DMS153 treated with DMSO at 0.1 percent for 48 hours (cell line): ENCODE measurements around the gene NT5DC2.

Experiments
- DNase-seq: peaks from one replicate; lab custom pipeline; 2025; ENCODE audit not compliant: unreplicated experiment; lab: John Stamatoyannopoulos, UW

NT5DC2 gene

DNA sequence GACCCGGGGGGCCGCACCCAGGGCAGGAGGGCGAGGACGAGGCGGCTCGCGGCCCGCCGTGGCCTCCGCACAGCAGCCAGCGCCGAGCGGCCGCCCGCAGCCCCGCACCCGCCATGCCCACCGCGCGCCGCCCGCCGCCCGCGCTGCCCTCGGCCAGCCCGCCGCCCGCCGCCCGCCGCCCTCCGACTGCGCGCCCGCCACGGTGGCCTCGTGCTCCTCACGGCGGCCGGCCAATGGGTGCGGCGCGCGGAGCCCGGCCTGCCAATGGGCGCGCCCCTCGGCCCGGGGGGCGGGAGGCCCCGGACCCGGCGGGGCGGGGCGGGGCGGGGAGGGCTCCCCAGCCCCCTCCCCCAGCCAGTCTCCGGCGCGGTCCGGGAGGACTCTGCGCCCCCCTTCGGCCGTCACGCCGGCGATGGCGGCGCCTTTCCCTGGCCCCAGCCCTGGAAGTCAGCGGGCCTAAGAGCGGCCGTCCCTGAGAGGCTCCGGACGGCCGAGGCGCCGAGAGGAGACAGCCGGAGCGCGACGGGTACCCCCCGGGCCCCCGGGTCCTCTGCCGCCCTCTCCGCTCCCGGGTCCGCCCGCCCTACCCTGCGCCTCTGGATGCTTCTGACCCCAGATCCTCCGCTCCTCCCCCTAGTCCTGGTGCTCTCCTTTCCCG is at the start of gene NT5DC2:
TSS of gene NT5DC2 (minus strand) at position 235 of the 658 bp plus-strand sequence. CDS start at position 115, 120 bp downstream.
- DNase-seq, result peak; percentile 3

DNA sequence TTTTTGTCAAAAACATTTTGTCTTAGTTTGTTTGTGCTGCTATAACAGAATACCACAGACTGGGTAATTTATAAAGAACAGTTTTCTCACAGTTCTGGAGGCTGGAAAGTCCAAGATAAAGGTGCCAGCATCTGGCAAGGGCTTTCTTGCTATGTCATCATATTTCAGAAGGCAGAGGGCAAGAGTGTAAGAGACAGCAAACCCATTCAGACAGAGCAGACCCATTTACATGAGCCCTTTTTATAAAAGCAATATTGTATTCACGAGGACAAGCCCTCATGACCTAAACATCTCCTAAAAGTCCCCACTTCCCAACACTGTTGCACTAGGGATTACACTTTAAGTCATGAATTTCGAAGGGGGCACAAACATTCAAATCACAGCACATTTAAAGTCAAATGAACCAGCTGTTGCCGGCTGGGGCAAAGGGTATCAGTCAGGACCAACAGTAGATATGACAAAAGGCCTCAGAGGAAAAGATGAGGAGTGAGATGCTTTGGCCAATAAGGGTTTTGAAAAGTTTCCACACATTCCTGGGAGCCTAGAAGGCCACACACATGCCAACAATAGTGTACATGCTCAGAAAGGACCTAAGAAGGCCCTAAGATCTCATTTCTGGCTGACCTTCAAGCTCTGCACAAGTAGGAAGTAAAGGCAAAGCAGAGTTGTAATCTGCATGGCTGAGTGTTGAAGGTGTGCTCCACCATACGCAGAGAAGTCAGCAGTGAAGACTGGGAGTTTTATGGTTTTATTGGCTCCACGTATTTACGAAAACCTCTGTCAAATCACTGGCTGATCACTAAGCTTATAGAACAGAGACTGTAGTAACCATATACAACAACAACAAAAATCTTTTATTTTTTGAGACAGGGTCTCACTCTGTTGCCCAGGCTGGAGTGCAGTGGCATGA is 40.7 kb upstream of the NT5DC2 start:
- DNase-seq, result no peak

DNA sequence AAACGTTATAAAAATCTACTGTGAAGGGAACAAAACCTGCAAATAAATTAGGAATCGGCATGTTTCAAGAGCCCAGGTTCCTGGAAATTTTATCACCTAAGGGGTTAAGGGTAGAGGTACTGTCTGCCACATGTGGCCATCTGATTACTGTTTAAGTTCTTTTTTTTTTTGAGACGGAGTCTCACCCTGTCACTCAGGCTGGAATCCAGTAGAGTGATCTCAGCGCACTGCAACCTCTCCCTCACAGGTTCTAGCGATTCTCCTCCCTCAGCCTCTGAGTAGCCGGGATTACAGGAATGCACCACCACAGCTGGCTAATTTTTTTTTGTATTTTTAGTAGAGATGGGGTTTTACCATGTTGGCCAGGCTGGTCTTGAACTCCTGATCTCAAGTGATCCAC is 38.6 kb upstream of the NT5DC2 start:
- DNase-seq, result no peak

DNA sequence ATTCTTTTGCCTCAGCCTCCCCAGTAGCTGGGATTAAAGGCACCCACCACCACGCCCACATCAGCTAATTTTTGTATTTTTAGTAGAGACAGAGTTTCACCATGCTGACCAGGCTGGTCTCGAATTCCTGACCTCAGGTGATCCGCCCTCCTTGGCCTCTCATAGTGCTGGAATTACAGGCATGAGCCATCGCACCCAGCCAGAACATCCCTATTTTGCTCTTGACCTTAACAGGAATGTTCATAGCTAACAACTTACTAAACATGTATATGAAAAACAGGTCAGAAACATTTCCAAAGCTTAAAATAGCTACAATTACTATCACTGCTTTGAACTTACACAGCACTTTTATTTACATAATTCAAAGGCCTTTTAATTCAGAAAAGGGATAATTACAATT is 36.4 kb upstream of the NT5DC2 start:
- DNase-seq, result no peak

DNA sequence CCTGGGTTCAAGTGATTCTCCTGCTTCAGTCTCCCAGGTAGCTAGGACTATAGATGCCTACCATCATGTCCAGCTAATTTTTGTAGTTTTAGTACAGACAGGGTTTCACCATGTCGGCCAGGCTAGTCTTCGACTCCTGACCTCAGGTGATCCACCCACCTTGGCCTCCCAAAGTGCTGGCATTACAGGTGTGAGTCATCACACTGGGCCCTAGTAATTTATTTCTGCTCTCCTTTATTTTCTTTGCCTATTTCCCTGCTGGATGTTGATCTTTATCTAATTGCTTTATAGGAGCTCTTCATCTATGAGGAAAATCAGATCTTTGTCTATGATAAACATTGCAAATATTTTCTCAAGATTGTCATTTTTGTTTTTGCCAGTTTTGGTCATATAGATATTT is 34.4 kb upstream of the NT5DC2 start:
- DNase-seq, result no peak

DNA sequence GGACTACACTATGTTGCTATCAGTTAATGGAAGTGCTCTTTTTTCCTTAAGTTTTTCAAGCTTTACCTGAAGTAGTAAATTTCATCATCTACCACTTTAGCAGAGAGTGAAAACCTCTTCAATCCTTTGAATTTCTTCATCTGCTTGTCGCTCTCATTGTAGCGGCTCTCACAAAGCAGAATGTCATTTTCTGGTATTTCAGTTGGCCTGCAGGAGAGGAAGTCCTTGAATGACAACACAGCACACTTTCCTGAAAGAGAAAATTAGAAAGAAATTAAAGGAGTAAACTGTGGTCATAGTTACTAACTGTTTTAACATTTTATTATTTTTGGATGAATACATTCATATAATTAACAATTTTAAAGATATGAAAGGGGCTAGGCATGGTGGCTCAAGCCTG is 30.3 kb upstream of the NT5DC2 start:
- DNase-seq, result no peak

DNA sequence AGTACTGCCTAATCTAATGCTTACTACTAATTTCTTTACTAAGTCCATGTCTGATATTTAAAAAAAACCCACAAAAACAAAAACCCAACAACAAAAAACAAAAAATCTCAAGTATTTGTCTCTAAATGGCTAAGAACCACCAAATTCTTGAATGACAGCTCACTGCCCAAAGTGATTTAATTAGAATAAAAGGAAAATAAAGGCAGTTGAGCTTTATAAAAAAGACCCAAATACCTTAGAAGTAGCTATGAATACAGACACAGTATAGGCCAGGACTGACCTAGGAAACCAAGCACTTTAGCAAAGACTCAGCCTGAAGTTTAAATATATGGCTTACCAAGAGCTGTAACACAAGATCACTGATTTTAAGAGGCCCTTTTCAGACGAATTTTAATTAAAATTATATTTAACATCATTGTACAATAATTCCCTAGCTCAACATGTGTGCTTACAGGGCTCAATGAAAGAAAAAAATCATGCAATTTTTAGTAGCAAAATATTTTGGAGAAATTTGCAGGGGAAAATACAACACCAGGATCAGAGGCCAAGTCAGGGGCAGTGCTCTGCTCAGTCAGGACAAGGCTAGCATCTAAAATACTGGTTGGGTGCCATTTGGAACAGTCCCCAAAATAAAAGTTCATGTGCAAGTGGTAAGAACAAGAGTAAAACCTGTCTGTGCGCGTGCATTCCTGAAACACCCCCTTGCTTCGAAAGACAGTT is 27.5 kb upstream of the NT5DC2 start:
- DNase-seq, result no peak

DNA sequence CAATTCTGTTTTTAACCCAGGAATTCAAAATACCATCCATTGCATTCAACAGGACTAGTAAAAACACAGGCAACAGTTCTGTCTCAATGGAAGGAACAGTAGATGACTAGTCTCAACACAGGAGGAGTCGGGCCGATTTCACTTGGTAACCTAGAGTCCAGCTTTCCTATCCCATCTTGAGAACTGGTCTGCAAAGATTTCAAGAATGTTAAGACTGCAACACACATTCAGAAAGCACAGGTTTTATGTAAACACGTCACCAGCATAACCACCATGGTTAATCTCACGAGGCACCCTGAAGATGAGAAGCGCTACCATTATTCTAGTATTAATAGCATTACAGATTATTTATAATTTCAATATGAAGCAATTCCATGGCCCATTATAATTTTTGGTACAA is 24.8 kb upstream of the NT5DC2 start:
- no peak for DNase-seq

DNA sequence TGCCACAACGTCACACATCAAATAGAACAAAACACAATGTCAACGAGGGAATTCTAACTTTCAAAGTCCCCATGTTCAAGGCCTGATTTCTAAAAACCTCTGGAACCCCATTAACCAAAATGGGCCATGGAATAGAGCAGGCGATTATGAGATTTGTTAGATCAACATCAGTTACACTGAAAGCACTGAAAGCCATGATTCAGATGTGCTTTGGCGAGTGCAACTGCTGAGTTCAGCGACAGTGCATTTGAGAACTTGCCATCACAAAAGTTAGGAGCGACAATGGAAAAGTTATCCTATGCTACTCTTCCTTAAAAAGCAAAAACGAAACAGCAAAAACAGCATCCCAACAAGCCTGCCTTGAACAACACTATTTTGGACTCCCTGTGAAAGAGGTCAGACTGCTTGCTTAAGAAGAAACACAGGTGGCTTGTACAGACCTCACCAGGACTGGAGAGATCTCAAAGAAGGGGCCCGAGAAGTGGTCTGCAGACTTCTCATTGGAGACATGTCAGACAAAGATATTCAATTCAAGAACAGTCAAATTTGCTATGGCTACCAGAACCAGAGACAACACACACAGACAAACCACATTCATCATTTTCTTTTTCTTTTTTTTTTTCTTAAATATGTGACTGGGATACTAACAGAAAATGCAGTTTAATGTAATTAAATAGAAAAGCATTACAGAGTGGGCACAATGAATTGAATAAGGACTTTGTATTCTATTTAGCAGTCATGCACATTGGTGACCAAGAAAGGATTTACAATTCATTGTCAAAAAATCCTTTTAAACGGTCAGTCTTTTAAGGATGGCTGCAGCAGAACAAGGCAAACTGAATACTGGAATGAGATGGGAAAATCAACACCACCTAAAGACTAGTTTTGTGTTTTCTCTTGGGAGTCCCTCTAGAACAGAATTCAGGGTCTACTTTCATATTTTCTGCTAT is 23.6 kb upstream of the NT5DC2 start:
- DNase-seq, result no peak

DNA sequence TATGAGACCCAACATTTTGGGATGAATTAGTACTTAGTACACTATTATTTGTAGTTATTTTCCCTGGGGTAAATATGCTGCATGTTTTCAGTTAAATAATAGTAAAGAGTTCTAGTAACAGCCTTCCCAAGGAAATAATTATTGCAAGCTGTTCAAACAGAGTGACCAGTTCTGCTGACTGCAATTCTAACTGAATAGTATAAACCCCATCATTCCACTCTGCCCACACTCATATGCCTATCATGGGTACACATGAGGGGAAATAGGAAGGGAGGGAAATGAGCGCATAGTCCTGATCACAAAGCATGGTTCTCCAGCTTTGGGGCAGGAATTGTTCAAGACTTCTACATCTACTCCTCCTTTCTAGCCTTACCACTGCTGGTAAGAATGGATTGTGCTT is 21.4 kb upstream of the NT5DC2 start:
- DNase-seq, result no peak

DNA sequence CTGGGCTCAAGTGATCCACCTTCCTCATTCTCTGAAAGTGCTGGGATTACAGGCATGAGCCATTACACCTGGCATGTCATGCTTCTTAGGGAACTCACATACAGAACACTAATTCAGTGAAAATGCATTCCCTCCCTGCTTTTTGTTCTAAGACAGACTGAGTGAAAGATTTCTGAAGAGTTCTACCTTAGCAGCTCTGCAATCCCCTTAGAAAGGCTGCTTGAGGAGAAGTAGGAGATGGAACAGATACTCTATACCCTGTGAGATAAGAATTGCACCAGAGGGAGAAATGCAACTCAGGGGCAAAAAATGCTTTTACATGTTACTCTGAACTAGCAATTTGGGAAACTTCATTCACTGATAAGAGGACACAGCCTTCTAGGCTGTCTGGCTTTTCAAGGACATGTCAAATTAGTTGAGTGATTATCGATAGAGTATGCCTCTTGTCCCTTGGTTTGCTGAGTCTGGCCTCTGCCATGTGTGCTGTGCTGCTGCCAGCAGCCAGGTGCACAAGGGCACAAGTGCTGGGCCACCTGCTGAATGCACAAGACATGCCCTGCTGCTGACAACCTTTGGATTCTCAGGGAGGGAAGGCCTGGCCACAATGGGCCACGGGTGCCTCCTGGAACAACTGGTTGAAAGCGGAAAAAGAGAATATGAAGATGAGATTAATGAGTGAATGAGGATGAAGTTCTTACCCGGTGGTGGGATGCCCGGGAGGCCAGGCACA is 20.5 kb upstream of the NT5DC2 start:
- no peak for DNase-seq

DNA sequence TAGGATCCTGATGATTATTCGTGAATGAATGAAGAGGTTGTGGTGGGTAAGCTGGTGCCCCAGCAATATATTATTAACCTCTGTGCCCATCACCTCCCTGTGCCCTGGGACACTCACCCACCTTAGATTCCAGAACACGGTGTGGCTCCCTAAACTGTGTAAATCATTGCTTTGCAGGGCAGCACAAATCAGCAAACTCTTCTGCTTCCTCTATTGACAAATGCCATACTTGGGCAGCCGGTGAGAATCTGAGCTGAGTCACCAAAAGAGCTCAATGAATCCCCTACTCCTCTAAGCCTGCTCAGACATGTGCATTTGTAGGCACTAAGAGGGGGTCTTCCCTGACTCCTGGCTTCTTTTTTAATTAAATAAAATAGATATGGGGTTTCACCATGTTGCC is 18.4 kb upstream of the NT5DC2 start:
- DNase-seq, result no peak

DNA sequence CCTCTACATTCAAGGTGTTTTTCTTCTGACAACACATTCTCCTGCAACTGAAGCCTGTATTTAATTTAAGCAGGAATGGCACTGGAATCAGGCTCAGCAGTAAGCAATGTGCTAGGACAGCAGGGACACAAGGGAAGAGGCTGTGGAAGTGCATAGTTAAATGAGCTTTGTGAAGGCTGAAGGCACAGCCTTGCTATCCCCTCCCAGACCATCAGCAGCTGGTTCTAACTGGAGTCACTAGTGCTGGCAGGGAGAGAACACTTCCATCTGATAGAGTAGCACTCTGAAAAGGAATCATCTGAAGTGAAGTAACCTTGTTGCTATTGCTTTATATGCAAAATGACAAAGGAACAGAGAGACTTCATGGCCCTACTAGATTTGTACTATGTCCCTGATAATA is 17.5 kb upstream of the NT5DC2 start:
- no peak for DNase-seq

DNA sequence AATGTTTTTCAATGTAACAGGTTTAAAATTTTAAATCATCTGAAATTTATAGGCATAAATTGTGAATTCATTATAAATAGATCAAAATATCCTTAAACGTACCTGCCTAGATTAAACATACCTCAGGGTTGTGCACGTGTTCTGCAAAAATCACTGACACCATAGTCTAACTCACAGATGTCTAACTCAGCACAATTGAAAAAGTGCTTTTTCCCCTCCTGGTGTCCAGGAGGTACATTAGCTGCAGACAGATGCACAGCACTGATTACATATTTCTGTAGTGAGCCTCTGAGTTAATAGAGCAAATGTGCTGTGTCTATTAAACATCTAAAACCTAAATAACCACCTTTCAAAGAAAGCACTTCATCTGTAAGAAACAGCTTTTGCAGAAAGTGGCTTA is 13.5 kb upstream of the NT5DC2 start:
- no peak for DNase-seq

DNA sequence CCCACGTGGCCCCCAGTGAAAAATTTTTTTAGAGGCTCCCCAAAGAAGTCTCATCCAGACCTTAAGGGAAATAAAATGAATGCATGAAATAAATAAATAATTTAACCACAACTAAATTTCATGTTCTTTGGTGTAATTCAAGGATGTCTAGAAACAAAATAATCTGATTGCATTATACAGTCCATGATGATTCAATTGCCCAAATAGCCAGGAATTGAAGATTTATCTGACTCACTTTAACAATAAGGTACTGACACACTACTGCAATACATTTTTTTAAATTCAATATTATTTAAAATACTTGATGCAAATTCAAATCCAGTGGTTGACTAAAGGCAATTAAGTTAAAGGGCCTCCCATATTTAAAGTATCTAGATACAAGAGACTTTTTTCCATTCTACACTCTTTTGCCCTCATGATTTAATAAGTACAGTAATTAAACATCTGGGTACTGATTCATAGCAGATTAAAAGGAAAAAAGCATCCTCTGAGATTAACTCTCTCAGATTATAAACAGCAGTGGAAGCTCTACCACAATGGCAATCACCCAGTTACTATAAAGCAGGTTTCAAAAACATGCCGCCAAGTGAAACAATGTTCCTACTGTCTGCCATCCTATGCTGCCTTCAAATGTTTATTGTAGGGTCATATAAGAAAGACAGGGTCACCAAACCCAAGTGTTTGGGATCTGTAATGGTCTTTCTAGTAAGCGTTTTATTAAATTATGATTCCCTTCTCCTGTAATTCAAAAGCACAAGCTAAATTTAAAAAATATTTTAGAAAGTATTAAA is 12.6 kb upstream of the NT5DC2 start:
- DNase-seq, result no peak

DNA sequence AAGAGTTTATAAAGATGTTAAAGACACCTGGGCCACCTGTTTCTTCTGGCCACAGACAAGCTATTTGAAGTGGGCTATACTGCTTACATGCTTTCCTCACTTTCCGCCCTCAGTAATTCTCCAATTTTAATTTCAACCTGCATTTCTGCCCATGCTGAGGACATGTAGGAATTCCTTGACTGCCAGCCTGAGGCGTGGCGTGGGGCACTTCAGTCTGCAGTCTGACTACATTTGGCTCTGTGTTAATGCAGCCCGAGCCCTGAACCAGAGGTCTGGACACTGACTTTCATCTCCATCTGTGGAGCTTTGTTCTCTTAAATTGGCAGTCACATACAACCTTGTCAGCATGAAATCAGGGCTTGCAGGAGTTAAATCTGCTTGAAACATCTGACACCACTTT is 11.3 kb upstream of the NT5DC2 start:
- DNase-seq, result no peak

DNA sequence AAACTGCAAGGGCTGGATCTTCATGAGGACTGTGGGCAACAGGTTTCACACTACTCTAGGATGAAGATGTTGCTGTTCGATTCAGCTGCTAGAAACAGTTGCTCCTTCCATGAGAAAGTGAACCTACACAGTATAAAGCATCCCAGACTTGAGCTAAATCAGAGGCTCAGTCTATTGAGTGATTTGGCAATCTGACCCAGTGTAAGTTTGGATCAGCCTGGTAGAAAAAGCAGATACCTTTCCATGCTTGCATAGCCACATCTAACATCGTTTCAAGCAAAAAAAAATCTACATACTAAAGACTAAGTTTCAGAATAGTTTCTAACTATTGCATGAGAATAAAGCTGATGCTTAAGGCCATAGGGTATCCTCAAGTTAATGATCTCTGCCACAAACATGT is 7.4 kb upstream of the NT5DC2 start:
- DNase-seq, result no peak

DNA sequence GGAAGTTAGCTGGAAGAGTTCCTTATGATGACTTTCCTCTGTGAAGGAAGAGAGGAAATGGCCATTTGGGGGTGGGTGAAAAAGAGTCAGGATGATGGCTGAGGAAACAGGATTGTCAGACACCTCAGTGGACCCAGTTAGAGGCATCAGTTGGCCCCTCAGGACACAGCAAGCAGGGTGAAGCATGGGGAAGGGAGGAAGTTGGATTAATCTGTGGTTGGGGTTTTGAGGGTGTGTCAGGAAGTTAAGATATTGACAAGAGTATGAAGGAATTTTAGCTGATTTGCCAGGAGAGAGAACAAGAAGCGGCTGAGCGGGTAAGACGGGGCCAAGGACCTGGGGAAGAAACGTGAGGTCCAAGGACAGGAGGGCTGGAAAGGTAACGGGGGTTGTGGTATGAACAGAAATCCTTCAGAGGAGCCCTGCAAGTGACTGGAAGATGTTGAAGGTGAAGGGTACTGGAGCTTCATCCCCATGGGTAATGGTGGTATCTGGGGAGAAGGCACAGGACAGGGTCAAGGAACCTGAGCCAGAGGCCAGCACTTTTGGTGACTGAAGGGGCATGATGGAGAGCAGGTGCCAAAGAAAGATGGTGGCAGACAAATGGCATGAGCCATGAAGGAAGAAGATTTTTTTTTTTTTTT is 5.5 kb upstream of the NT5DC2 start:
- no peak for DNase-seq
